Measurements from ENCODE around the gene GTF3C1. TPM values are rescaled to one million over a fixed set of nuclear protein-coding genes. Genes with fewer than 3 reads are reported as not detected.

The GTF3C1 gene
- total RNA-seq, 2 donors from 2014 or later = 164 to 233 TPM

DNA sequence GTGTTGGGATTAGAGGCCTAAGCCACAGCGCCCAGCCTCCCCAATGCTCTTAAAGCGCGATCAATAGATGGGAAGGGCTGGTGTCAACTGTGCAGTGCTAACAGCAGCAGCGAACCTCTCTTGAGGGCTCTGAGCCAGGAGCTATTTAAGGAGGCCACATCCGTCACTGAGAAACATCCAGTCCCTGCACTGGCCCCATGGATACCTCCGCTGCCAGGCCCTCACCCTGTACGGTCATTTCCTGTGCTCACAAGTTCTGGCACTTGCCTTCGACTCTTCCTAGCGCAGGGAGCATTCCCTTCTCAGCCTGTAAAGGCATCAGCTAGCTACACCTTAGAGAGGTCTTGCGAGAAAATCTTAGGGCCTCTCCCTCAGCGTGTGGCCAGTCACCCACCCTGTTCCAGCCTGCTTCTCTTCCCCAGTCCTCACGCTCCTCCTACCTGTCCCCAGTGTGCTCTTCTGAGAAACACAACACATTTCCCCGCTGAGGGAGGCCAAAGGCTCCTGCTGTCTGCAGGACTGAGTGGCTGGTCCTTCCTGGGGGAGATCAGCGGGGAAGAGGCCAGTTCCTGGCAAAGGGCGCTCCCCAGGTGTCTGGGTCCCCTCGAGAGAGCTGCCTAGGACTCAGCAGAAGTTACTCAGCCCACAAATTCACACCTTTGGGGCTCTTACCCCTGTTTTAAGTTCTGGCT, 28.6 kb downstream of the GTF3C1 start:
- H3K36me3 ChIP-seq = no peaks in the 10 kb centered on the region

DNA sequence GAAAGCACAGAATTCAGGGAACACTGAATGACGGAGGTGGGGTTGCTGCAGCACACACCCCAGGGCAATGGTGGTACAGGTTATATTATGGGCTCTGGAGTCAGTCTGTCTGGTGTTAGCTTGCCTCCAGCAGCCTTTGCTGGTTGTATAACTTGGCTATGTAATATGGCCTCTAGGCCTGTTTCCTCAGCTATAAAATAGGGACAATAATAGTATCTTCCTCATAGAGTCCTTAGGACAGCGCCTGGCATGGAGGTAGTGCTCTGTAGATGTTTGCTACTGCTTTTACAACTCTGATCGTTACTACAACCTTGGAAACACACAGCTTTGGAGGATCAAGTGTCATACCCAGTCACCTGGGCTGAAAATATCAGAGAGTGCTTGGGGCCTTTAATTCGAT, 31.5 kb downstream of the GTF3C1 start:
- no peaks in the 10 kb centered on the region for H3K36me3 ChIP-seq
- no peak for TF ChIP-seq POLR2A (IDR thresholded peaks at IDR 0.05)
- TF ChIP-seq, protein P1, sequence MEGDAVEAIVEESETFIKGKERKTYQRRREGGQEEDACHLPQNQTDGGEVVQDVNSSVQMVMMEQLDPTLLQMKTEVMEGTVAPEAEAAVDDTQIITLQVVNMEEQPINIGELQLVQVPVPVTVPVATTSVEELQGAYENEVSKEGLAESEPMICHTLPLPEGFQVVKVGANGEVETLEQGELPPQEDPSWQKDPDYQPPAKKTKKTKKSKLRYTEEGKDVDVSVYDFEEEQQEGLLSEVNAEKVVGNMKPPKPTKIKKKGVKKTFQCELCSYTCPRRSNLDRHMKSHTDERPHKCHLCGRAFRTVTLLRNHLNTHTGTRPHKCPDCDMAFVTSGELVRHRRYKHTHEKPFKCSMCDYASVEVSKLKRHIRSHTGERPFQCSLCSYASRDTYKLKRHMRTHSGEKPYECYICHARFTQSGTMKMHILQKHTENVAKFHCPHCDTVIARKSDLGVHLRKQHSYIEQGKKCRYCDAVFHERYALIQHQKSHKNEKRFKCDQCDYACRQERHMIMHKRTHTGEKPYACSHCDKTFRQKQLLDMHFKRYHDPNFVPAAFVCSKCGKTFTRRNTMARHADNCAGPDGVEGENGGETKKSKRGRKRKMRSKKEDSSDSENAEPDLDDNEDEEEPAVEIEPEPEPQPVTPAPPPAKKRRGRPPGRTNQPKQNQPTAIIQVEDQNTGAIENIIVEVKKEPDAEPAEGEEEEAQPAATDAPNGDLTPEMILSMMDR (IDR thresholded peaks at IDR 0.05) = peak in 1 of 4 experiments; percentile 23
- peak; percentile 83 for TF ChIP-seq POLR2AphosphoS5 (IDR thresholded peaks at IDR 0.05)
- intact Hi-C loops (cut with DNase I) = no loop called here
- H3K9me3 ChIP-seq = no peaks in the 10 kb centered on the region
- H3K27ac ChIP-seq = peak overlapping the region; percentile 75 to 76
- no peak overlapping the region for H3K4me3 ChIP-seq
- DNase-seq (ENCODE audit: low spot score) = peak; percentile 63
- peaks cover 14% of the 10 kb centered on the region for H3K4me1 ChIP-seq (replicated peaks)
- 54% methylated on average over 4 of the region's 4 CpGs for WGBS
- no peaks in the 10 kb centered on the region for H3K27me3 ChIP-seq (replicated peaks; ENCODE audit: insufficient read depth)

More for the DNA sequence above, 28.6 kb downstream of the GTF3C1 start:
- intact Hi-C loops (cut with DNase I) = no loop called here
- WGBS = 60% methylated on average over 16 of the region's 16 CpGs
- Histone ChIP-seq H3K27me3 (replicated peaks; ENCODE audit: insufficient read depth) (no peaks in the 10 kb centered on the region), H3K4me1 (replicated peaks) (peaks cover 14% of the 10 kb centered on the region), H3K27ac (peak overlapping the region; percentile 75 to 76), H3K4me3 (no peak overlapping the region), H3K9me3 (no peaks in the 10 kb centered on the region)
- peak; percentile 69 for TF ChIP-seq POLR2AphosphoS5 (IDR thresholded peaks at IDR 0.05)
- no peak for TF ChIP-seq POLR2A (IDR thresholded peaks at IDR 0.05)
- TF ChIP-seq, protein P1 (IDR thresholded peaks at IDR 0.05) = no peak
- DNase-seq (ENCODE audit: low spot score) = no peak

DNA sequence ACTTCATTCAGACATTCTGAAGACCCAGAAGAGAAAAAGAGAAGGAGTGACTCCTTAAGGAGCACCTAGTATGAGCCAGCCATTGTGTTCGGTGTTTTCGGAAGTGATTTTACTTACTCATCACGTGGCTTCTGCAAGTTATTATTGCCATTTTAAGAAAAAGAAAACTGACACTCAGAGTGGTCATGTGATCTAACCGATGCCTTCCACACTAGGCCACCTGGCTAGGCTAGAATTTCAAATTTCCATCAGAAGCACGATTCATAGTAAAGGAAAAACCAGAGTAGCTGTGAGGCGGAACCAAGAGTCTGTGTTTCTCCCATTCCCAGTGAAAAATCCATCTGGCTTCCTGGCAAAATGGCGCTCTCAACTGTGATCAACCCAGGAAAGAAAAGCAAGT, 32.0 kb downstream of the GTF3C1 start:
- WGBS = 86% methylated on average over 7 of the region's 7 CpGs
- no peak for TF ChIP-seq POLR2A (IDR thresholded peaks at IDR 0.05)
- no peak for TF ChIP-seq POLR2AphosphoS5 (IDR thresholded peaks at IDR 0.05)
- TF ChIP-seq, protein P1 (IDR thresholded peaks at IDR 0.05) = no peak
- Histone ChIP-seq H3K9me3 (no peaks in the 10 kb centered on the region), H3K27ac (peak overlapping the region; percentile 75 to 76), H3K4me1 (replicated peaks) (peaks cover 14% of the 10 kb centered on the region), H3K4me3 (no peak overlapping the region), H3K36me3 (no peaks in the 10 kb centered on the region), H3K27me3 (replicated peaks; ENCODE audit: insufficient read depth) (no peaks in the 10 kb centered on the region)
- no peak for DNase-seq (ENCODE audit: low spot score)
- intact Hi-C loops (cut with DNase I) = no loop called here

DNA sequence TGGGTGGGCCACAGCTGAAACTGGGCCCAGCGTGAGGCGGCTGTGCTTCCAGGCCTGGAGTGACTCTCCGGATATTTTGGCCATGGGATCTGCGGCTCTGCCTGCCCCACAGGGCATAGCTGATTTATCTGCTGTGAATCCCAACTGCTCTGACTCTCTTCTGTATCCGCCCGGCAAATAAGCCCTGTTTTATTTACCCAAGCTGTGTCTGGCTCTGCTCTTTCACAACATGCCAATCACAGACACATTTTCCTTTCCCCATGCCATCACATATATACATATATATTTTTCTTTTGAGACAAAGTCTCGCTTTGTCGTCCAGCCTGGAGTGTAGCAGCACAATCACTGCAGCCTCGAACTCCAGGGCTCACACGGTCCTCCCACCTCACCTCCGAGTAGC, 33.3 kb downstream of the GTF3C1 start:
- Histone ChIP-seq H3K27me3 (replicated peaks; ENCODE audit: insufficient read depth) (no peaks in the 10 kb centered on the region), H3K27ac (peak overlapping the region; percentile 75 to 76), H3K4me1 (replicated peaks) (peaks cover 20% of the 10 kb centered on the region), H3K9me3 (no peaks in the 10 kb centered on the region), H3K36me3 (no peaks in the 10 kb centered on the region), H3K4me3 (no peak overlapping the region)
- no peak for DNase-seq (ENCODE audit: low spot score)
- 83% methylated on average over 11 of the region's 11 CpGs for WGBS
- TF ChIP-seq POLR2A (IDR thresholded peaks at IDR 0.05) = no peak
- TF ChIP-seq POLR2AphosphoS5 (IDR thresholded peaks at IDR 0.05) = peak; percentile 26
- TF ChIP-seq, protein P1 (IDR thresholded peaks at IDR 0.05) = no peak
- intact Hi-C loops (cut with DNase I) = no loop called here

DNA sequence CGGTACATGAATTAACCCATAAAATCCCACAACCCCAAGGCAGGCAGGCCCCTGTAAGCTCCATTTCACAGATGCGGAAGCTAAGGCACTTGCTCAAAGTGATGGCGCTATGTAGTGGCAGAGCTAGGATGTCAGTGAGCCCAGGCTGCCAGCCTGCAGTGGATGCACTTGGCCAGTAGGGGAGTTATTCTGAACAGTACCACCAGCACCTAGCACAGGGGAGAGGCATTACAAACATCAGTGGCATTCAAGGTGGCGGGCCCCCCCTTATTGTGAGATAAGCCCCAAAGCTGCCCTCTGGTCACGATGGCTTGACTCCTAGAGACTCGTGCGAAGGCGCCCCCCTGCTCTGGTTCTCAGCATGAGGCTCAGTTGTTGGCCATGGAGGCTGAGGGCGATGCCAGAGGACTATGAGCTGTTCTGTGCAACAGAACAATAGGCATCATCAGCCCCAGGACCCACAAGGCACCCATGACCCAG, 33.8 kb downstream of the GTF3C1 start:
- intact Hi-C loops (cut with DNase I) = no loop called here
- 86% methylated on average over 7 of the region's 9 CpGs for WGBS
- no peak for TF ChIP-seq POLR2A (IDR thresholded peaks at IDR 0.05)
- TF ChIP-seq, protein P1 (IDR thresholded peaks at IDR 0.05) = peak in 2 of 4 experiments; percentile 22 to 23

More for the DNA sequence above, 33.8 kb downstream of the GTF3C1 start:
- Histone ChIP-seq H3K27me3 (replicated peaks; ENCODE audit: insufficient read depth) (no peaks in the 10 kb centered on the region), H3K27ac (peak overlapping the region; percentile 75 to 76), H3K36me3 (no peaks in the 10 kb centered on the region), H3K4me1 (replicated peaks) (peaks cover 20% of the 10 kb centered on the region), H3K4me3 (no peak overlapping the region), H3K9me3 (no peaks in the 10 kb centered on the region)
- no peak for DNase-seq (ENCODE audit: low spot score)
